HG03469 (cell line): ENCODE measurements around the gene NIPAL3.
"Not testable (repeated sequence)": the region's sequence is repeated elsewhere in the genome, so short reads cannot be mapped to it uniquely, and the experiment has no call there.

Source experiments
- ATAC-seq: cut with Tn5 transposase; IDR thresholded peaks from one replicate; pipeline ENCODE4 v1.9.1; 2021; ENCODE audit warnings: mild to moderate bottlenecking, moderate library complexity, moderate number of reproducible peaks; ENCODE audit not compliant: unreplicated experiment

NIPAL3 gene

GRCh38 chr1:24488159-24488558 is 72.6 kb downstream of the NIPAL3 start:
- not testable (repeated sequence) for ATAC-seq

GRCh38 chr1:24489674-24490073 is 74.1 kb downstream of the NIPAL3 start:
- ATAC-seq = no peak

- no peak for ATAC-seq
Observed at GRCh38 chr1:24490101-24490781, 74.6 kb downstream of the NIPAL3 start.

- no peak for ATAC-seq
Observed at GRCh38 chr1:24491577-24492360, 76.2 kb downstream of the NIPAL3 start.

- not testable (repeated sequence) for ATAC-seq
Observed at GRCh38 chr1:24492935-24493334, 77.3 kb downstream of the NIPAL3 start.

- no peak for ATAC-seq
Observed at GRCh38 chr1:24493785-24494184, 78.2 kb downstream of the NIPAL3 start.

- ATAC-seq = no peak
Observed at GRCh38 chr1:24498589-24498988, 83.0 kb downstream of the NIPAL3 start.

GRCh38 chr1:24500448-24501048 is 84.9 kb downstream of the NIPAL3 start:
- ATAC-seq = no peak

GRCh38 chr1:24501371-24502064 is 85.9 kb downstream of the NIPAL3 start:
- no peak for ATAC-seq

- peak; percentile 21 for ATAC-seq
Observed at GRCh38 chr1:24502065-24502708, 86.6 kb downstream of the NIPAL3 start.

- ATAC-seq = peak; percentile 53
Observed at GRCh38 chr1:24502709-24503058, 87.1 kb downstream of the NIPAL3 start, which contains the start of gene RCAN3. Gene RCAN3, plus strand, starts transcription at chr1:24502836. Its CDS starts 11,537 bp downstream, at chr1:24514373.

- ATAC-seq = no peak
Observed at GRCh38 chr1:24503059-24503751, 87.6 kb downstream of the NIPAL3 start.

GRCh38 chr1:24503870-24504523 is 88.4 kb downstream of the NIPAL3 start:
- ATAC-seq = no peak

- ATAC-seq = no peak
Observed at GRCh38 chr1:24504560-24504959, 89.0 kb downstream of the NIPAL3 start.

- no peak for ATAC-seq
Observed at GRCh38 chr1:24505816-24506215, 90.2 kb downstream of the NIPAL3 start.

- ATAC-seq = no peak
Observed at GRCh38 chr1:24506691-24507381, 91.2 kb downstream of the NIPAL3 start.

GRCh38 chr1:24507405-24507804 is 91.8 kb downstream of the NIPAL3 start:
- no peak for ATAC-seq

- ATAC-seq = no peak
Observed at GRCh38 chr1:24508911-24509310, 93.3 kb downstream of the NIPAL3 start.

- ATAC-seq = no peak
Observed at GRCh38 chr1:24513706-24514105, 98.1 kb downstream of the NIPAL3 start.
